Neural crest cell (in vitro differentiated cells): Measurements from ENCODE around the gene ARPP21. TPM values are rescaled to one million over a fixed set of nuclear protein-coding genes. Genes with fewer than 3 reads are reported as not detected.
A peak's percentile ranks its signal among the peaks of the same experiment; 100 is the strongest.

Source experiments
- DNase-seq: peaks from one replicate; pipeline ENCODE4 v3.0.0; 2021; ENCODE audit warnings: low read depth, mixed read lengths, low spot score
- H3K27ac Mint-ChIP-seq: one replicate; pipeline ENCODE4 v1.8.0; 2021; ENCODE audit warnings: mild to moderate bottlenecking, mixed read lengths; ENCODE audit not compliant: unreplicated experiment
- H3K27me3 Mint-ChIP-seq: 2 replicates; pipeline ENCODE4 v1.8.0; 2021; ENCODE audit warnings: low read depth, mild to moderate bottlenecking, mixed read lengths
- H3K36me3 Mint-ChIP-seq: 2 replicates; pipeline ENCODE4 v1.8.0; 2021; ENCODE audit warnings: low read depth, mild to moderate bottlenecking, mixed read lengths
- H3K4me1 Mint-ChIP-seq: 2 replicates; pipeline ENCODE4 v1.8.0; 2021; ENCODE audit warnings: mixed read lengths
- H3K4me3 Mint-ChIP-seq: one replicate; pipeline ENCODE4 v1.8.0; 2021; ENCODE audit warnings: mild to moderate bottlenecking, mixed read lengths
- H3K9me3 Mint-ChIP-seq: 2 replicates; pipeline ENCODE4 v1.8.0; 2021; ENCODE audit warnings: mixed read lengths
- total RNA-seq: library from RNA; stranded (reverse); gene quantifications from 2 replicates; pipeline ENCODE4 v1.2.1, GENCODE V29; 2021
- TF ChIP-seq, protein P1 (sequence below): fragments of 200-600 bp; sonication (generic); conservative IDR thresholded peaks from 2 replicates; pipeline ENCODE4 v1.5.0; 2021; ENCODE audit warnings: antibody characterized with exemption, mild to moderate bottlenecking

The ARPP21 gene
- total RNA-seq, 1 donor from 2014 or later: 0.12 TPM

DNA sequence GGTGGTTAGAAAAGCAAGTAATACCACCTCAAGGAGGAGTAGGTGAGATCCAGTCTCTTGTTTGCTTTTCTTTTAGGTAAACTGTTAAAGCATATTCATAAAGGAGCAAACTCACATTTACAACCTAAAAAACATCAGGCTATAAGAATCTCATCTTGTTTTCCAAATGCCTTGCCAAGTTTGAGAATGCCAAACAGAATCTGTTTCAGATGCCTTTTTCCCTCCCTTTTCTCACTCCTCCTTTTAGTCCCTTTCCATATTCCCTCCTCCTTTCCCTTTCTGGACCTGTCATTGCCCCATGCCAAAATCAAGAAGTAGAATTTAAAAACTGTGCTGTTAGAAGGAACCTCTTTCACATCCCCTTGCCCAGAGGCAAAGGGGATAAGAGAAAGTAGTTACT, 140.3 kb downstream of the ARPP21 start:
- no peak for DNase-seq
- no peak overlapping the region for H3K4me3 Mint-ChIP-seq
- no peaks in the 10 kb centered on the region for H3K9me3 Mint-ChIP-seq
- H3K27ac Mint-ChIP-seq: peak overlapping the region; percentile 40
- TF ChIP-seq, protein P1, sequence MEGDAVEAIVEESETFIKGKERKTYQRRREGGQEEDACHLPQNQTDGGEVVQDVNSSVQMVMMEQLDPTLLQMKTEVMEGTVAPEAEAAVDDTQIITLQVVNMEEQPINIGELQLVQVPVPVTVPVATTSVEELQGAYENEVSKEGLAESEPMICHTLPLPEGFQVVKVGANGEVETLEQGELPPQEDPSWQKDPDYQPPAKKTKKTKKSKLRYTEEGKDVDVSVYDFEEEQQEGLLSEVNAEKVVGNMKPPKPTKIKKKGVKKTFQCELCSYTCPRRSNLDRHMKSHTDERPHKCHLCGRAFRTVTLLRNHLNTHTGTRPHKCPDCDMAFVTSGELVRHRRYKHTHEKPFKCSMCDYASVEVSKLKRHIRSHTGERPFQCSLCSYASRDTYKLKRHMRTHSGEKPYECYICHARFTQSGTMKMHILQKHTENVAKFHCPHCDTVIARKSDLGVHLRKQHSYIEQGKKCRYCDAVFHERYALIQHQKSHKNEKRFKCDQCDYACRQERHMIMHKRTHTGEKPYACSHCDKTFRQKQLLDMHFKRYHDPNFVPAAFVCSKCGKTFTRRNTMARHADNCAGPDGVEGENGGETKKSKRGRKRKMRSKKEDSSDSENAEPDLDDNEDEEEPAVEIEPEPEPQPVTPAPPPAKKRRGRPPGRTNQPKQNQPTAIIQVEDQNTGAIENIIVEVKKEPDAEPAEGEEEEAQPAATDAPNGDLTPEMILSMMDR: no peak
- peaks cover 6% of the 10 kb centered on the region for H3K4me1 Mint-ChIP-seq
- H3K27me3 Mint-ChIP-seq: no peaks in the 10 kb centered on the region
- no peaks in the 10 kb centered on the region for H3K36me3 Mint-ChIP-seq

DNA sequence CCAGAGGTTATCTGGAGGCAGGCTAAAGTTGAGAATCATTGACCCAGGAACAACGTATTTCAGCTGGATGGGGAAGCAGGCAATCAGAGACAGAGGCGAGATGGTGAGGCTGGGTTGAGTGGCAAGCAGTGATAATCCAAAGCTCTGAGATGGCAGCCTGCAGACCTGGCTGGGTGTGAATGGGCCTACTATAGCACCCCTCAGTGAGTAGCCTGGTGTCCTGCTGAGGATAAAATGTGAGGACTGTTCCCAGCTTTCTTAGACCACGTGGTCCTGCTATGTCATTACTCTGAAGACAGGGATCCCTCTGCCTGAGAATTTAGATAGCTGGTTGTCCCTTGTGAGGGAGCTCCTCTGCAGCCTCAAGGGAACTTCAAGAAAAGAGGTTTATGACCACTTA, 141.5 kb downstream of the ARPP21 start:
- no peaks in the 10 kb centered on the region for H3K36me3 Mint-ChIP-seq
- DNase-seq: no peak
- peaks cover 4% of the 10 kb centered on the region for H3K9me3 Mint-ChIP-seq
- H3K27ac Mint-ChIP-seq: no peak overlapping the region
- no peak overlapping the region for H3K4me3 Mint-ChIP-seq
- TF ChIP-seq, protein P1: no peak
- no peaks in the 10 kb centered on the region for H3K27me3 Mint-ChIP-seq
- peaks cover 14% of the 10 kb centered on the region for H3K4me1 Mint-ChIP-seq

DNA sequence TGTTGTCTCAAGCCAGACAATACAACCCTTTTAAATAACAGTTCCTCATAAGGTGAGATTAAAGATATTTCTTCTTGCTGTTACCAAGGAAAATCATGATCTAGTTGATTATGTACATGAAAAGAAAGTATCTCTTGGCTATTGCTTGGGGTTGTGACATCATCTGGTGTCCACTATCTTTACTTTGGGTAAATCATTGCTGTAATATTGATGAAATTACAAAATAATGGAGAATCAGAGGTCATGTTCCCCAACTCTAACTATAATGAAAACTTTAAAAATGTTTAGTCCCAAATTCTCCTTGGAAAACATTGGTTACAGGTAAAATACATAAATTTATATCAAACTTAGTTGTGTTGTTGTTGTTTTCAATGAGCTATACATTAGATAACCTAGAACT, 142.2 kb downstream of the ARPP21 start:
- TF ChIP-seq, protein P1: no peak
- Mint-ChIP-seq H3K4me3 (no peak overlapping the region), H3K36me3 (no peaks in the 10 kb centered on the region), H3K4me1 (peaks cover 14% of the 10 kb centered on the region), H3K27me3 (no peaks in the 10 kb centered on the region), H3K27ac (no peak overlapping the region), H3K9me3 (peaks cover 4% of the 10 kb centered on the region)
- no peak for DNase-seq

DNA sequence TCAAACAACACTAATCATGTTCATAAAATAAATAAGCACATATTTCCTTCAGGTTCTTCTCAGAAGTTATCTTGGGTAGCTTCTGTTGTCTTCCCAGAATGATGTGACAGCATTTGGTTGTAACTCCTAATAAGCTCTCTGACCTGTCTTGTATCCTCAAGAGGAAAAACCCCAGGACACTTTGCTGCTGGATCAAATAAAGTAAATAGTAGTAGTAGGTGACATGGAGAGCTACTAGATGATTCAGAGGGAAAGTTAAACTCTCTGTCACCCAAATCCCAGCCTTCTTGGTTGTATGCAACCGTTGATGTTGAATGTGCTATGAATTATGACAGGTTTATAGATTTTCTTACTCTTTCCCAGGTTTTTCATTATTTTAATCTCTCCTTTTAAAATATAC, 143.0 kb downstream of the ARPP21 start:
- Mint-ChIP-seq H3K9me3 (peaks cover 4% of the 10 kb centered on the region), H3K4me1 (peaks cover 14% of the 10 kb centered on the region), H3K4me3 (no peak overlapping the region), H3K36me3 (no peaks in the 10 kb centered on the region), H3K27ac (no peak overlapping the region), H3K27me3 (no peaks in the 10 kb centered on the region)
- DNase-seq: no peak
- TF ChIP-seq, protein P1: no peak

DNA sequence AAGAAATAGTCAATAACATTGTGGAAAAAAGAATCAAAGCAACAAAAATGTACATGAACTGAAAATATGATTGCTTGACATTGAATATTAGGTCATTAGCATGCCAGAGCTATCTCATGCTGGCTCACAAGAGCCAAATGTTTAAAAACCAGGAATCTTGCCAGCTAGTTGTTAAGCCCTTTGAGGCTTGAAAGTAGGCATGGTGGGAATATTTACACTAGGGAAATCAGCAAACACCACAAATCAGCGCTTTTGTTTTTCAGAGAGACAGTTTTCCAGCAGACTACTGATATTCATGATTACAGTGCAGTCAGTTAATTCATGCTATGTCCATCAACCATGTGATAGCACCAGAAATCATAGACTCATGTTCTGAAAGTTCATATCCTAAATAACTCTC, 144.8 kb downstream of the ARPP21 start:
- Mint-ChIP-seq H3K4me1 (peaks cover 16% of the 10 kb centered on the region), H3K9me3 (peaks cover 4% of the 10 kb centered on the region), H3K36me3 (no peaks in the 10 kb centered on the region), H3K27ac (no peak overlapping the region), H3K4me3 (no peak overlapping the region), H3K27me3 (no peaks in the 10 kb centered on the region)
- TF ChIP-seq, protein P1: no peak
- DNase-seq: no peak
